NCI-H2029 treated with DMSO at 0.1 percent for 48 hours (cell line): ENCODE results near the gene SERPINA5.

ENCODE experiments used
- DNase-seq: peaks from one replicate; lab custom pipeline; 2025; lab: John Stamatoyannopoulos, UW

The SERPINA5 gene, protein sequence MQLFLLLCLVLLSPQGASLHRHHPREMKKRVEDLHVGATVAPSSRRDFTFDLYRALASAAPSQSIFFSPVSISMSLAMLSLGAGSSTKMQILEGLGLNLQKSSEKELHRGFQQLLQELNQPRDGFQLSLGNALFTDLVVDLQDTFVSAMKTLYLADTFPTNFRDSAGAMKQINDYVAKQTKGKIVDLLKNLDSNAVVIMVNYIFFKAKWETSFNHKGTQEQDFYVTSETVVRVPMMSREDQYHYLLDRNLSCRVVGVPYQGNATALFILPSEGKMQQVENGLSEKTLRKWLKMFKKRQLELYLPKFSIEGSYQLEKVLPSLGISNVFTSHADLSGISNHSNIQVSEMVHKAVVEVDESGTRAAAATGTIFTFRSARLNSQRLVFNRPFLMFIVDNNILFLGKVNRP

DNA sequence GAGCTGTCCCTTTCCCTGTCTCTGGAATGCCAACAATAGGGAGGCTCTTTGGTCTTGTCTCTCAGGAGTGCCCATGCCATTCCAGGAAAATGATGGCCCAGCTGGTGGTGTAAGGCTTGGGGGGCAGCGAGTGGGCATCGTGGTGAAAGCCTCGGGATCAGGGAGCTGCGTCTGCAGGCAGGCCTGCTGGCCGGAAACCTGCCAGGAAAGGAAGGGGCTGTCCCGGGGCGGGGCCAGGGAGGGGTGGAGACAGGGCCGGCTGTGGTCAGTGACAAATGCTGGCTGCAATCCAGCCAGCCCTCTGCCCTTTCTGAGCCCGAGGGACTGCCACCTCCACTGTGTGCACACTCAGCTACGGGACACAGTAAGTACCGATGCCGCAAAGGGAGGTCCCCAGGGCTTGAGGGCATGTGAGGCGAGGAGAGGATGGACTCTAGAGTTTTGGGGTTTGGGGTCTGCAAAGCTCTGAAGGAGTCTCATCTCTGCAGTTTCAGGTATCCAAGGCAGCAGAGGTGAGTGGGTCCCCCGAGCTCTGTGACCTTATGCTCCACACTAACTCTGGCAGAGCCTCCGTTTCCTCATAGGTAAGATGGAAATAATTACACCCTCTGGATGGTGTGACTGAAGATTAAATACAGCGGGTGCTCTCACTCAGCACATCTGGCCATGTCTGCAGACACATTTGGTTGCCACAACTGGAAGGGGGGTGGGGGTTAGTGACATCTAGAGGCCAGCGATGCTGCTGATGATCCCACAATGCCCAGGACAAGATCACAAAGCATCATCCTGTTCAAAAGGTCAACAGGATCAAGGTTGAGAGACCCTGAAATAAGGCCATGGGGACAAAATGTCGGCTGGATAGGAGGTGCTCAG is at the start of gene SERPINA5:
Gene SERPINA5 (plus strand): TSS at position 300 of the 873 bp plus-strand sequence. CDS start 5,937 bp downstream, outside the sequence.
- DNase-seq = no peak

DNA sequence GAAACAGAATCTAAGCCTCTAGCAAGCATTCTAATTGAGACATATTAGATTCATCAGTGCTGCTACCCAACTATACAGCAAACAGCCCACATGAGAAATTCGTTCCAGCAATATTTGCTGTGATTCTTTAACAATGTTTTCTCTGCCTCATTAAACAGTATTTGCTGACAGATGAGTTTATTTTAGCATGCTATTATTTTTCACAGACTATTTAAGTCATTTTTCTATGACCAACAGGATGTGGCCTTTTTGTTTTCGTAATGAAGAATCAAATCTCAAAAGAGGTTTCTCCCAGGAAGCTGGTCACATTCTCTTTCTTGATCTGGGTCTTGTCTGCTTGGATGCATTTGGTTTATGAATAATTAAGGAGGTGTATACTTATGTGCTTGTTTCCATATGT is 48.8 kb upstream of the SERPINA5 start:
- no peak for DNase-seq

DNA sequence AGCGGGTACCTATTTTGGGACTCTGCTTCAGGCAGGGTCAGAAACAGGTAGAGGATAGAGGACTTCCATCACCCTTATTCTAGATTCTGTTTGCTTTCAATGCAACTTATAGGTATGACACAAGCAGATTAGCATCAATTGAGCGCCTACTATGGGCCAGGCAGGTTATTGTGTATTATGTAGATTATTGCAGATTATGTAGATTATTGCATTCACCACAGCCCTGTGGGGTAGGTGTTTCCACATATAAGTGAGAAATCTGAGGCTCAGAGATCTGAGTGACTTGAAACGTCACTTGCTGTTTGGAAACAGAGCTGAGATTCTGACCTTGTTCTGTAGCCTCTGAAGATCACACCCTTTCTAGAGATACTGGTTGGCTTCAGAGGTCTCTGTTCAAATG is 45.7 kb upstream of the SERPINA5 start:
- DNase-seq = no peak

DNA sequence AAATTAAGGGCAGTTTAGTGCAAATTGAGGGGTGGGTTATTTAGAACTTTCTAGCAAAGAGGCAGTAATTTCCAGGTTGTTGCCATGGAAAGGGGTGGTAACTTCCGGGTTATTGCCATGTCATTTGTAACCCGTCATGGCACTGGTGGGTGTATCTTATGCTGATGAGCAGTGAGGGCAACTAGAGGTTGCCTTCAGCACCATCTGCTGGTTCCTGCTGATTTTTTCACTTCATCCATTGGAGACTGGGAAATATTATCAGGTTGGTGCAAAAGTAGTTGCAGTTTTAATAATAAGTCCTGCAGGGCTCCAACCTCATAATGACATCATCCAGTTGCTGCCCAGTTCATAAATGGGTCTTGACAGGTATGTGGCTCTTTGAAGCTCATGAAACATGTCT is 44.4 kb upstream of the SERPINA5 start:
- no peak for DNase-seq

DNA sequence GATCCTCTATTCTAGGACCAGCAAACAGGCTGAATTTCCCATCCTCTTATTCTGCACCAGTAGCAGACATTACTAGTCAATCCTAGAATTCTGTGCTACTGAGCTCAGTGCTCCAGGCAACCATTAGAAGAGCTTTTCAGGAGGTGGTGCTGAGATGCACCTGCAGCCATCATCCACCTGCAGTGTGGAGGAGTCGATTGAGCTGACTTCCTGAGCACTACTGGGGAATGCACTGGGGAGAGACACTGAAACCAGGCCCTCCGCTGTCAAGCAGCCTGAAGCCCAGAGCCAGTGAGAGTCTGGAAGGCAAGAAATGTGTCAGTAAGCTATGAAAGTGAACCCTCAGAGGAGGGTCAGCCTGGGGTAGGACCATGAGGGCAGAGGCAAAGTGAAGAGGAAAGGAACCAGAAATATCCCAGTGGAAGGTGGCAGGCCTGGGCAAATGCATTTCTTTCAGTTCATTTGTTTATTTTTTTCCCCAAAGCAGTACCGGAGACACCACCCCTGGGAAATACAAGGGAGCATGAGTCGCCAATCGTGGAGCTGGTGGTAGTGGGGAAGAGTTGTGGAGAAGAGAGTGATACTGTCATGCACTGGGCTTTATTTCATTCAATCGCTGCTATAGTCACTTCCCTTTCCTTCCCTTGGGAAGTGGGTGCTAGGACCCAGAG is 43.0 kb upstream of the SERPINA5 start:
- DNase-seq = no peak

DNA sequence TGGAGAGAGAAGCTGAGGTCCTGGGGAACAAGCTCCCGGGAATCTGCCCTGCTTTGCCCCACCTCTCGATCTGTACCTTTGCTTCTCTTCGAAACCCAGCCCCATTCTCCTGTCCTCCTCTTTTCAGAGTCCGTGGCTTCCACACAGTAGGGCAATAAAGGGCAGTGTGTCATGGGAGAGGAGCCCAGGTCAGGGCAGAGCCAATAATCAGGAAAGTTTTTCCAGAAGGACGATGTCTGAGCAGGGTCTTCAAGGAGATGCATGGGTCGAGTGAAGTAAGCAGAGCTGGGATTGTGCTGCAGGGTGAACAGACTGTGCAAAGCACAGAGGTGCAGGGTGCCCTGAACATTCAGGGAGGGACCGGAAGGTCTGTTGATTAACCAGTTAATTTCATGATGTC is 42.0 kb upstream of the SERPINA5 start:
- DNase-seq = no peak

DNA sequence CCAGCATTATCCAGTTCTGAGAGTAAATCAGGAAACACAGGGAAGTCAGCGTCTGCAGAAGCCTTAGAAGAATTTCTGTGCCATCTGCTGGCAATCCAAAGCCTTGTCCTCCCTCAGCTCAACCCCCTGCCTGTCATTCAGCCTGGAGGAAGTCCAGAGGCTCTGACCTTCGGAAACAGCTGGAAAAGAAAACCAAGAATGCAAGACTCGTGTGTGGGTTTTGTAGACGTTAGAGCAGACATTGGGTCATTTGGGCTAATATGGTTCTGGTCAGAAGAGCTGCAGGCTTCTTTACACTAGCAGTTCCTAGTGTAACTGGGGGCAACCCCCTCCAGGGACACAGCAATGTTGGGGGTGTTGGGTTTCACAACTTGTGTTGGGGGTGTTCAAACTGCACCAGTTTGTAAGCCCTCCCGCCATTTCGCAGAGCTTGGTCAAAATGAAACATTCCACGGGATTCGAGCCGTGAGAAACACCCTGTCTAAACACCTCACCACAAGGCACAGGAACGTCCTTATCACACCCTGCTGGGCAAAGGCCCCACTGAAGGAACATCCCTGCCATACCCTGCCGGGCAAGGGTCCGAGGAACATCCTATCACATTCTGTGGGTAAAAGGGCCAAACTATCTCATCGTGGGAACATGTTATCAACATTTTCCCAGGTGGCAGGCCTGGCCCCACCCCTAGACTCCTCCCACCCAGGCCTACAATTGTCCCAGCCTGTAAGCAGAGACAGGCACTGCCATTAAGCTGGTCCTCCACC is 41.0 kb upstream of the SERPINA5 start:
- no peak for DNase-seq

DNA sequence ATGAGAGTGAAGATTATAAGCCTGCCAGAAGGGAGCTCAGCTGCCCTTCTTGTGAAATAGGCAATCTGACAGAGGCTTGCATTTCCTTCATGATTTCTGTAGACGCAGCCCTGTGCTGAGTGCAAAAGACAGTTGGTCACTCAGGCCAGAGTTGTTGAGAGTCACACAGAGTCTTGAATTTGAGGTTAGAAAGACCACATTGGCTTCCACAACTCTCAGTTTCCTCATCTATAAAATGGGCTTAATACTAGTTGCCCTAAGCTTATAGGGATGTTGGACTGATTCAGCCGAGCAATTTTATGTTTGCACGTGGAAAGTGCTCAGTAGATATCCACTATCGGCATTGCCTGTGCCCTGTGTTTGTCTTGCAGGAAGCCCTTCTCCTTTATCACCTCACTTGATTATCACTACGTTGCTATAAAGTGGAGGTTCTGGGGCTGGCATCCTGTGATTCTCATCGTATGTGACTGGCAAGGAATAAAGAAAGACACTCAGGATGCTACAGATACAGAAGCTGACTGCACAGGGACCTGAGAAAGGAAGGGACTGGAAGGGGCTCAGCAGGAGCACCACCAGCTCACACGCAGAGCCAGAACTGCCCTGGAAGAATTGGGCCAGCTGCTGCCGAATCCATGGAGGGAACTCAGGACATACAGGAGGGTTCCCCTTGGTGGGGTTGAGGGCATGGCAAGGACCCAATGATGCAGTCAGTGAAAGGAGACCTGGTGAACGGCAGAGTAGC is 39.8 kb upstream of the SERPINA5 start:
- DNase-seq = no peak

DNA sequence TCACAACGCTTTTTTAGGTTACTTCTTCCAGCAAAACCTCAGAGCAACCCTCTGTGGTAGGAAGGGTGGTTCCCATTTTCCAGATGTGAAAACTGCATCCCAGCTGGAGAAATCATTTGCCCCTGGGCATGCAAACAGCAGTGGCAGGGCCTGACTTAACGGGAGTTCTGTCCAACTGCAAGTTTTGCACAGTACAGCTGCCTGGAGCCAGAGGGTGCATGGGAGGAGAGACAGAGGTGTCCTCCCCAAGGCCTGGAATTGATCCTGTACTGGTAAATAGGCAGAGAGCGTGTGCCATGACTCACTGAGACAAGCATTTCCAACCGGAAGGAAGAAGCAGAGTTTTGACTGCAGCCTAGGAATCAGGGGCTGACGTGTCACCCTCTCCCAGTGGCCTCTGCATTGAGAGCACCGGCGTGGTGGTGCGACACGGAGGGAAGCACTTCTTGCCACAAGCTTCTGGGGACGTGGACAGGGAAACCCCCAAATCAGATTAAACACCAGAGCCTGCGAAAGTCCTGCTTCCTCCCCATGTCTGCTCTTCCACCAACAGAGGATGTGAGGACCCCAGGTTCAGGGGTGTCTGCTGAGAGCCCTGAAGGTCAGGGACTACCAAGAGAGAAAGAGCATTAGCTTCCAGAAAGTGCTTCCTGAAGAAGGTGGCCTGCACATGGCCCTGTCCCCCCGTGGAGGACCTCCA is 39.0 kb upstream of the SERPINA5 start:
- no peak for DNase-seq

DNA sequence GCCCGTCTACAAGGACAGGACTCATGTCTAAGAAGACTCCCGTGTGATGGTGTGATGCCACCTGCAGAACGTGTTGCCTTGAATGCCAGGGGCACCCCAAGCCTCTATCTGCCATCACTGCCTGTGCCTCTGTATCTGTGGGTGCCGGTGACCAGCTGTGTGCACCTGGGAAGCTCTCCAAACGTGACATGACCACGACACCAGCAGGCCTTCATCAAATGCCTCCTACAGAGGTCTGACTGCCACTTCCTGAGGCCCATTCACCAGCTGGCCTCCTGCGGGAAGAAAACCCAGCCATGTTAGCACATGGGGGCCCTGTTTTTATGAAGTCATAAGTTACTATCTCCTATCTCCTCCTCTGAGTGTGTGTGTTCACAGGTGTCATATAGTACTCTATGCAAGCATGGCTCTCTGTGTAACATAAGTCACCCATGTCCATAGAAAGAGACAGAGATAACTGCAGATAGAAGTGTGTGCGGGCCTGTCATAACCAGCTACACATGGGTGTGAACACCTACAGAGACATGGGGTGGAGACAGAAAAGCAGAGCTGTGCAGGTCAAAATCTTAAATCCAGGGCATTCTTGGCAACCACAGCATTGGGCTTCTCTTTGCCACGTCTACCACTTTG is 38.3 kb upstream of the SERPINA5 start:
- no peak for DNase-seq

DNA sequence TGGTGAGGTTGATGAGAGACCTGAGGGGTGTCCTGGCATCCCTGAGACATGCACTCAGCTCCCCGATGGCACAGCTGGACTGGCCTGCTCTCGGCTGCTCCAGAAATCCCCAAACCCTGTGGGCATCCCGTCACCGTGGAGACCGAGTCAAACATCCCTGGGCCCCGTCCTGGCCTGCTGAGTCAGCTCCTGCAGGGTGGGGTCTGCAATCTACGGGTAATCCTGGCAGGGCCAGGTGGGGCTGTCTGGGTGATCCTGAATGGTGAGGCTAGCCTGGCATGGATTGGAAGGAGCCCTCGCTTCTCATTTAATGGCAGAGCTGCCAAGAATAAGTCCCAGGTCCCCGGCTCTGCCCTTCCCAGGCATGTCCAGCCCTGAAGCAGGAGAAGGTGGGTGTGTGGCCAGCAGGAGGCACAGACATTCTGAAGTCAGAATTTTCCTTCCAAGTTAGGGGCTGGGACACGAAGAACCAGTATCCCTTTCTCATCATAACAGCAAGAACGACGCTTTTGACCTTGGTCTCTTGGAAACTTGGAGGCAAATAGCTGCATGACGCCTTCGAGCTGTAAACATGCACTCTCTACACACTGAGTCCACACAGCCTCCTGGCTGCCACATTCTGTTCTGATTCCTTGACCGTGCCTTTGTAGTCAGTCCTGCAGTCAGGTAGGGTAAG is 37.6 kb upstream of the SERPINA5 start:
- no peak for DNase-seq

DNA sequence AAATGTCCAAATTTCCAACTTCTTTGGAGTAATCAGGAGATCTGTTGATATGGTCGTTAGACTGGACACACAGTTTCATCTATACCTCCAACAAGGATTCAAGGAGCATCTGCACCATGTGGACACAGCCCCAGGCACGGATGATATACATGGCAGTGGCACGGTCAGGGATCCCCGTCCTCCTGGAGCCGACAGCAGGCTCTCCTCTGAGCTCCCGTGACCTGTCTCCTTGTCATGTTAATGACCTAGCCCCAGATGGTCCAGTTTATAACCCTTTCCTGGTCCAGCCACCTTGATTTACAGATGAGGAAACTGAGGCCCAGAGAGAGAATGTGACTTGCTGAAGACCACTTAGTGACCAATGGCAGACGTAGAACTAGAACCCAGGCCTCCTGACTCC is 36.5 kb upstream of the SERPINA5 start:
- DNase-seq = no peak

DNA sequence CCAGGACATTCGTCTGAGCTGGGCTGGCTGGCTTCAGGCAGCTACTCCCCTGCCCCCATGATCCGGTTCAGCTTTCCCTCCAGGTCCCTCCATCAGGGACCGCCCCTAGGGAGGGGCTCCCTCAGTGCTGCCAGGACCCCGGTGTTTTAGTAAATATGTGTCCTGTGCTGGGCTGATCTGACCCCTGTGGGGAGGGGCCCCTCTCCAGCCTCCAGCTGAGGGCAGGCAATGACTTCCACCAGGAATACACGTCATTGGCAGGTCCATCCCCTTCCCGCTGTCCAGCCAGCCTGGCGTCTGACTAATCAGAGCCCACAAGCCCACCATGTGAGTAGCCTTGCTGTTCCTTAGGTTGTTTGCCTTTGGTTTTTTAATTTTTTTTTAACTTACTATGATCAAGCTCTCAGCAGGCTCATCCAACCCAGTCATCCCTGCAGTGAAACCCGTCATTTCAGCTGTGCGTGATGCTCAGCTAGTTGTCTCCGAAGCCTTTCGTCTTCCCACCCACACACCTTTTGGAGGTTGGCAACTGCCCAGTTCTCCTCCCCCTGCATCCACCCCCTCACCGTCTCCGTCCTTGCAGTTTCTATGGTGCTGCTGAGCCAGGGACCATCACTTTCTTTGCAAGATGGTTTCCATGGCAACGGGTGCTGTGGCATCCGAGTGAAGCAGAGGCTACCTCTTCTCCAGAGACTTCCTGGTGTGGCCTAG is 35.9 kb upstream of the SERPINA5 start:
- no peak for DNase-seq

DNA sequence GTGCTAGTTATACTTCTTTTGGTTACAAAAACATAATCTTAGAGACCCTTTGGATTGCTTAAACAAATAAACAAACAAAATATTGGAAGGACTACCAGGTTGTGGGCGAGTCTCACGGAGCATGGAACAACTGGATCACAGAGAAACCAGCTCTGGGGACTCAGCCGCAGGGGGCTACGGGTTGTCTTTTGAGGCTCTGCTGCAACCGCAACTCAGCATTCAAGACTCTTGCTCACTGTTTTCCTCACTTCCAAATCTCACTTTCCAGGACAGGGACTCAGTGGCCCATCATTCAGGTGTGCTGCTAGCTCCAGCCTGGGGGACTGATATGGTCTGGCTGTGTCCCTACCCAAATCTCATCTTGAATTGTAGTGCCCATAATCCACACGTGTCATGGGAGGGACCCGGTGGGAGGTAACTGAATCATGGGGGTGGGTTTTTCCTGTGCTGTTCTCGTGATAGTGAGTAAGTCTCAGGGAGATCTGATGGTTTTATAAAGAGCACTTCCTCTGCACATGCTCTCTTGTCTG is 34.0 kb upstream of the SERPINA5 start:
- DNase-seq = no peak

DNA sequence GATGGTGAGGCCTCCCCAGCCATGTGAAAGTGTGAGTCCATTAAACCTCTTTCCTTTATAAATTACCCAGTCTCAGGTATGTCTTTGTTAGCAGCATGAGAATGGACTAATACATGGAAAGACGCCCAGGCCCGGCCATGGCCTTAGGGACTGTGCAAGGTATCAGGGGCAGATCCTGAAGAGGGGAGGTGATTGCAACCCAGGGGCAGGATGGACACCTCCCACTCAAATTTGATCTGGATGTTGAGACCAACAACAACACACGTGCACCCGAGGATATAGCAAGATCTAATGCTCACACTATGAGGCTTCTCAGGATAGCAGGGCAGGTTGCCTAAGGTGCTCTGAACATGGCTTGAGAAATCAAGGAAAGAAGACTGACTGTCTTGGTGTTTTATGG is 33.5 kb upstream of the SERPINA5 start:
- DNase-seq = no peak

DNA sequence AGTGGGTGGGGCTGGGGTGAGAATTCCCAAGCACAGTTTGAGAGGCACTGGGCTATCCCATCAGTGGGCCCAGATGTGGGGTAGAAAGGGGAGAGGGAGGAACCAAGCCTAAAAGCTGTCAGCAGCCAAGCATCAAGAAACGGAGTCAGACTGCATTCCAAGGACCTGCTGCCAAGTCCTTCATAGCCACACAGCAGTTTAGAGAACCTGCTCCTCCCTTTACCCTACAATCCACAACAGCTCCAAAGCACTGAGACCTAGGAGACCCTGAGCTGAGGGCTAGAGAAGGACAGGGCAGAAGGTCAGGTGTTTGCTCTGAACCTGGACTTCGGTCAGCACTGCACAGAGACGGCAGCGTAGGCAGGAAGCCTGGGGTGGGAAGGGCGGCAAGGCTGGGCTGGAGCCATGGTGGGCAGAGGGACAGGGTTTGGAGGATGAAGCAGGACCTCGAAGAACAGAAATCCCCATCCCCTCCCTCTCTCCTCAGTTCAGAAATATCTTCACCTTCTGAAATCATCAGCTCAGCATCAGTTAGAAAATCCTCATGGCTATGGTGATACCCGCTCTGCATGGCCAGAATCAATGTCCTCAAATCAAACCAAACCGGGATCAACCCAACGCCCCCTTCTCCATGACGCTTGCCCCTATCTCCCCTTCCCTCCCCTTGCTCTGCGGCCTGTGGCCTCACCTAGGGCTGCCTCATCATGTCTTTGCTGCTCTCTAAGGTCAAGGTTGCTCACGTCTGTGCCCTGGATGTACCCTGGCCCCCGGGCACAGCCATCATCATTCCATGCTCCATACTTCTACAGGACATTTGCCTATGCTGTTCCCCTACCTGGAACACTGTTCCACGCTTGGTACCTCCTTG is 32.9 kb upstream of the SERPINA5 start:
- DNase-seq = no peak
